SK-N-SH (cell line): ENCODE data around the gene IL2RA. TPM values are rescaled to one million over a fixed set of nuclear protein-coding genes. Genes with fewer than 3 reads are reported as not detected.

Experiments used
- CTCF ChIA-PET: fragments of 300-600, 350-600 bp; formaldehyde crosslinking; extraction: SDS; loops from one replicate; lab custom pipeline; 2021; lab: Yijun Ruan, JAX
- POLR2A ChIA-PET: fragments of 350-600 bp; sonication (Branson Sonifier 250); formaldehyde crosslinking; extraction: SDS; loops from one replicate; lab custom pipeline; 2020; ENCODE audit warnings: antibody characterized with exemption, inconsistent platforms; lab: Yijun Ruan, JAX
- DNase-seq: peaks from one replicate; pipeline ENCODE4 v3.0.0; 2012
- H2AFZ ChIP-seq: fragments of 200-600 bp; sonication (generic); 2 replicates; pipeline ENCODE4 v1.8.1; 2016; ENCODE audit warnings: antibody characterized with exemption, mild to moderate bottlenecking, low read depth
- H3F3A ChIP-seq: fragments of 200-600 bp; sonication (generic); replicated peaks from 2 replicates; pipeline ENCODE3; 2016; ENCODE audit warnings: antibody characterized with exemption, mild to moderate bottlenecking; ENCODE audit not compliant: insufficient read depth
- H3K27ac ChIP-seq, 2 experiments: fragments of 200-500 bp in 1 of 2; fragments of 200-600 bp in 1 of 2; sonication (Bioruptor generic) in 1 of 2; sonication (generic), shearing (Covaris generic) in 1 of 2; 2 replicates each; pipeline versions ENCODE4 v1.5.1 to v1.6.1; 2014 to 2016; ENCODE audit warnings: low read depth in 2 of 2, inconsistent platforms in 1 of 2, low read length in 1 of 2, mild to moderate bottlenecking in 1 of 2, mixed read lengths in 1 of 2
- H3K27me3 ChIP-seq: fragments of 200-600 bp; sonication (generic), shearing (Covaris generic); 2 replicates; pipeline ENCODE4 v1.6.1; 2016; ENCODE audit warnings: mixed run types; ENCODE audit not compliant: insufficient read depth
- H3K36me3 ChIP-seq, 2 experiments: fragments of 200-500 bp in 1 of 2; fragments of 200-600 bp in 1 of 2; sonication (Bioruptor generic) in 1 of 2; sonication (generic) in 1 of 2; replicated peaks in 1 of 2; 2 replicates each; pipeline versions ENCODE3 to v1.5.1; 2014 to 2016; ENCODE audit warnings: low read length in 1 of 2, mild to moderate bottlenecking in 1 of 2; ENCODE audit not compliant: insufficient read depth in 2 of 2, control insufficient read depth in 1 of 2
- H3K4me1 ChIP-seq, 2 experiments: fragments of 200-500 bp in 1 of 2; fragments of 200-600 bp in 1 of 2; sonication (Bioruptor generic) in 1 of 2; sonication (generic), shearing (Covaris generic) in 1 of 2; 2 replicates each; pipeline versions ENCODE4 v1.5.1 to v1.6.1; 2014 to 2016; ENCODE audit warnings: low read depth in 1 of 2, low read length in 1 of 2, mixed run types in 1 of 2; ENCODE audit not compliant: insufficient read depth in 2 of 2, control insufficient read depth in 1 of 2
- H3K4me2 ChIP-seq: fragments of 200-600 bp; sonication (generic), shearing (Covaris generic); 2 replicates; pipeline ENCODE4 v1.6.1; 2017; ENCODE audit warnings: mixed run types
- H3K4me3 ChIP-seq, 2 experiments: fragments of 200-500 bp in 1 of 2; fragments of 200-600 bp in 1 of 2; sonication (Bioruptor generic) in 1 of 2; sonication (generic), shearing (Covaris generic) in 1 of 2; 2 replicates each; pipeline versions ENCODE4 v1.5.1 to v1.8.1; 2014 to 2016; ENCODE audit warnings: low read depth in 2 of 2, inconsistent platforms in 1 of 2, low read length in 1 of 2, mild to moderate bottlenecking in 1 of 2, mixed read lengths in 1 of 2, moderate library complexity in 1 of 2
- H3K79me2 ChIP-seq: fragments of 200-600 bp; sonication (generic); 2 replicates; pipeline ENCODE4 v1.8.1; 2017; ENCODE audit warnings: mild to moderate bottlenecking; ENCODE audit not compliant: insufficient read depth
- H3K9ac ChIP-seq: fragments of 200-600 bp; sonication (generic); 2 replicates; pipeline ENCODE4 v1.6.1; 2017; ENCODE audit warnings: mixed run types
- H3K9me2 ChIP-seq: fragments of 200-600 bp; sonication (generic); 2 replicates; pipeline ENCODE4 v1.6.1; 2017; ENCODE audit warnings: mixed run types
- H3K9me3 ChIP-seq: fragments of 200-600 bp; sonication (generic); 2 replicates; pipeline ENCODE4 v1.6.1; 2017; ENCODE audit warnings: mixed run types, mild to moderate bottlenecking, moderate library complexity
- H4K20me1 ChIP-seq: fragments of 200-600 bp; sonication (generic); 2 replicates; pipeline ENCODE4 v1.6.1; 2017; ENCODE audit warnings: mild to moderate bottlenecking, mixed run types; ENCODE audit not compliant: insufficient read depth
- ELF1 ChIP-seq: IDR thresholded peaks from 2 replicates; pipeline ENCODE4 v1.4.0; 2012
- EZH2phosphoT487 ChIP-seq: fragments of 200-600 bp; sonication (generic); IDR thresholded peaks from 2 replicates; pipeline ENCODE4 v1.6.1; 2017; ENCODE audit warnings: low read depth, mixed run types, mild to moderate bottlenecking, antibody characterized with exemption, moderate library complexity, borderline replicate concordance
- FOSL2 ChIP-seq: IDR thresholded peaks from 2 replicates; pipeline ENCODE4 v1.4.0; 2012; ENCODE audit warnings: low read depth, mild to moderate bottlenecking, moderate library complexity, borderline replicate concordance
- FOXM1 ChIP-seq: IDR thresholded peaks from 2 replicates; pipeline ENCODE4 v1.4.0; 2012; ENCODE audit warnings: low read depth, mild to moderate bottlenecking
- GABPA ChIP-seq: IDR thresholded peaks from 2 replicates; pipeline ENCODE4 v1.4.0; 2012; ENCODE audit warnings: low read depth, mild to moderate bottlenecking
- MEF2A ChIP-seq: IDR thresholded peaks from 2 replicates; pipeline ENCODE4 v1.4.0; 2012; ENCODE audit warnings: low read depth, borderline replicate concordance
- NFIC ChIP-seq: IDR thresholded peaks from 2 replicates; pipeline ENCODE4 v1.4.0; 2012; ENCODE audit warnings: borderline replicate concordance
- NRF1 ChIP-seq: IDR thresholded peaks from 2 replicates; pipeline ENCODE4 v1.6.1; 2012; ENCODE audit warnings: low read depth, mild to moderate bottlenecking, low read length
- POLR2AphosphoS5 ChIP-seq: IDR thresholded peaks from 2 replicates; pipeline ENCODE4 v1.6.1; 2012; ENCODE audit warnings: low read depth, low read length
- RAD21 ChIP-seq: IDR thresholded peaks from 2 replicates; pipeline ENCODE4 v1.6.1; 2012; ENCODE audit warnings: mild to moderate bottlenecking, low read length
- RCOR1 ChIP-seq: fragments of 150-350 bp; IDR thresholded peaks from 2 replicates; pipeline ENCODE4 v1.6.1; 2017; ENCODE audit warnings: antibody characterized with exemption, low read length
- SIN3A ChIP-seq: IDR thresholded peaks from 2 replicates; pipeline ENCODE4 v1.6.1; 2012; ENCODE audit warnings: low read depth, mild to moderate bottlenecking, low read length, moderate library complexity, borderline replicate concordance
- SMC3 ChIP-seq: IDR thresholded peaks from 2 replicates; pipeline ENCODE4 v1.6.1; 2012; ENCODE audit warnings: low read depth, low read length, improper control_type of control experiment
- TAF1 ChIP-seq: IDR thresholded peaks from 2 replicates; pipeline ENCODE4 v1.6.1; 2012; ENCODE audit warnings: low read depth, mild to moderate bottlenecking, low read length, moderate library complexity, borderline replicate concordance
- TCF12 ChIP-seq: IDR thresholded peaks from 2 replicates; pipeline ENCODE4 v1.4.0; 2012
- TEAD4 ChIP-seq: IDR thresholded peaks from 2 replicates; pipeline ENCODE4 v1.4.0; 2012; ENCODE audit warnings: mild to moderate bottlenecking, borderline replicate concordance; ENCODE audit not compliant: insufficient read depth
- YY1 ChIP-seq: IDR thresholded peaks from 2 replicates; pipeline ENCODE4 v1.4.0; 2012; ENCODE audit warnings: low read depth, mild to moderate bottlenecking
- WGBS: methylation state at CpG from one replicate; pipeline ENCODE4 v1.1.6; 2017; ENCODE audit warnings: low lambda C conversion rate; 5-methylcytosine and 5-hydroxymethylcytosine counted together
- polyA plus RNA-seq, 3 experiments: library from polyadenylated mRNA; depleted of rRNA; stranded (reverse); fragments of >200 nt; gene quantifications; 2 replicates each; pipeline ENCODE4 v1.2.3, GENCODE V29; 2012
- TF ChIP-seq, protein P1 (sequence below): IDR thresholded peaks from 2 replicates; pipeline ENCODE4 v1.4.0; 2012; ENCODE audit warnings: low read depth, borderline replicate concordance
- TF ChIP-seq, protein P2 (sequence below): fragments of 150-350 bp; IDR thresholded peaks from 2 replicates; pipeline ENCODE4 v1.6.1; 2016; ENCODE audit warnings: mild to moderate bottlenecking, low read depth, low read length
- TF ChIP-seq, protein P3 (sequence below): IDR thresholded peaks from 2 replicates; pipeline ENCODE4 v1.6.1; 2012; ENCODE audit warnings: mild to moderate bottlenecking, low read depth, low read length, moderate library complexity

Gene IL2RA
- polyA plus RNA-seq, 1 of the 3 experiments (the other 2 are of a cell fraction) = not detected

DNA sequence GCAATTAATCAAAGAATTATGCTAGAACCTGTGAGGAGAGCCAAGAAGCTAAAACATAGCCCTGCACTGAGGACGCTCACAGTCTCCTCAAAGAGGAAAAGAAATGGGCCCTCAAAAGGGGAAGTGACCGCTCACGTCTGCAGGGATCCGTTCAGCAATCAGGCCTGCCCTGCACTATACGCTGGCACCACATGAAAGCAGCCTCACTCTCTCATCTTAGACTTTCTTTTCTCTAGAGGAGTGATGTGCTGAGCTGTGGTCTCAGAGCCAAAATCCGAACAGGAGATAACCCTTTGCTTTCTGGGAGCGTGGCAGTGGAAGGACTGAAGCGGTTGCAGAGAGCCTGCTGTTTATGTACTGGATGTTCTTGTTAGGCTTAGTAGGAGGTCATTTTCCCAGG is 6.3 kb upstream of the IL2RA start:
- H3K9me2 ChIP-seq = no peaks in the 10 kb centered on the region
- POLR2A ChIA-PET = no interaction called here
- H4K20me1 ChIP-seq = no peaks in the 10 kb centered on the region
- no peaks in the 10 kb centered on the region for H3K9me3 ChIP-seq
- CTCF ChIA-PET = interaction anchor here (1.8 to 1.9 kb wide), 2 partner anchors 18 to 21 kb away, joined by 4 to 8 read pairs; no protein-coding TSS in a partner anchor
- no peaks in the 10 kb centered on the region for H3K4me1 ChIP-seq
- H3K79me2 ChIP-seq = no peaks in the 10 kb centered on the region
- no peaks in the 10 kb centered on the region for H3F3A ChIP-seq
- no peak overlapping the region for H2AFZ ChIP-seq
- no peak for DNase-seq
- H3K9ac ChIP-seq = no peak overlapping the region
- H3K36me3 ChIP-seq = no peaks in the 10 kb centered on the region
- H3K27me3 ChIP-seq = peaks cover 44% of the 10 kb centered on the region; the same call in 1 of the 2 replicates
- TF ChIP-seq NFIC (no peak), NRF1 (no peak), FOXM1 (no peak), TAF1 (no peak)
- TF ChIP-seq, protein P1, sequence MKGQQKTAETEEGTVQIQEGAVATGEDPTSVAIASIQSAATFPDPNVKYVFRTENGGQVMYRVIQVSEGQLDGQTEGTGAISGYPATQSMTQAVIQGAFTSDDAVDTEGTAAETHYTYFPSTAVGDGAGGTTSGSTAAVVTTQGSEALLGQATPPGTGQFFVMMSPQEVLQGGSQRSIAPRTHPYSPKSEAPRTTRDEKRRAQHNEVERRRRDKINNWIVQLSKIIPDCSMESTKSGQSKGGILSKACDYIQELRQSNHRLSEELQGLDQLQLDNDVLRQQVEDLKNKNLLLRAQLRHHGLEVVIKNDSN = no peak
- WGBS = 59% methylated on average over 8 of the region's 8 CpGs
- H3K27ac ChIP-seq = no peak overlapping the region
- no peak overlapping the region for H3K4me3 ChIP-seq
- H3K4me2 ChIP-seq = no peak overlapping the region

DNA sequence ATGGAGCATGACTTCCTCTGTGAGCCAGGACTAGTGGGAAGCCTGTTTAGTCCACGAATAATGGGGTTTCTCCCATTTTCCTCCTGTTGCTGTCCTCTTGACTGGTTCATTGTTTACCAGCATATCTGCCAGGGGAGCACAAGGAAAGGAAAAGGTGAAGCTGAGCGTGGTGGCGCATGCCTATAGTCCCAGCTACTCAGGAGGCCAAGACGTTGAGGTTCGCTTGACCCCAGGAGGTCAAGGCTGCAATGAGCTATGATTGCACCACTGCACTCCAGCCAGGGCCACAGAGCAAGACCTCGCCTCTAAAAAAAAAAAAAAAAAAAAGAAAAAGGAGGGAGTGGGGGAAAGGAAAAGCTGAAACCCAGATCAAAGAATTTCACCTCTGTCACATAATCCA is 5.8 kb upstream of the IL2RA start:
- 48% methylated on average over 6 of the region's 6 CpGs for WGBS

More for the DNA sequence above, 5.8 kb upstream of the IL2RA start:
- no peaks in the 10 kb centered on the region for H3K36me3 ChIP-seq
- DNase-seq = no peak
- peaks cover 44% of the 10 kb centered on the region; the same call in 1 of the 2 replicates for H3K27me3 ChIP-seq
- ChIA-PET POLR2A (no interaction called here), CTCF (interaction anchor here (1.8 to 1.9 kb wide), 2 partner anchors 18 to 22 kb away, joined by 4 to 8 read pairs; no protein-coding TSS in a partner anchor)
- H3K4me1 ChIP-seq = no peaks in the 10 kb centered on the region
- H3K4me2 ChIP-seq = no peak overlapping the region
- no peaks in the 10 kb centered on the region for H3K9me3 ChIP-seq
- H4K20me1 ChIP-seq = no peaks in the 10 kb centered on the region
- no peak overlapping the region for H3K4me3 ChIP-seq
- H3K9me2 ChIP-seq = no peaks in the 10 kb centered on the region
- H2AFZ ChIP-seq = no peak overlapping the region
- TF ChIP-seq YY1 = no peak
- TF ChIP-seq RCOR1 = no peak
- no peak for TF ChIP-seq RAD21
- TF ChIP-seq, protein P2, sequence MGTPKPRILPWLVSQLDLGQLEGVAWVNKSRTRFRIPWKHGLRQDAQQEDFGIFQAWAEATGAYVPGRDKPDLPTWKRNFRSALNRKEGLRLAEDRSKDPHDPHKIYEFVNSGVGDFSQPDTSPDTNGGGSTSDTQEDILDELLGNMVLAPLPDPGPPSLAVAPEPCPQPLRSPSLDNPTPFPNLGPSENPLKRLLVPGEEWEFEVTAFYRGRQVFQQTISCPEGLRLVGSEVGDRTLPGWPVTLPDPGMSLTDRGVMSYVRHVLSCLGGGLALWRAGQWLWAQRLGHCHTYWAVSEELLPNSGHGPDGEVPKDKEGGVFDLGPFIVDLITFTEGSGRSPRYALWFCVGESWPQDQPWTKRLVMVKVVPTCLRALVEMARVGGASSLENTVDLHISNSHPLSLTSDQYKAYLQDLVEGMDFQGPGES = no peak
- no peak for TF ChIP-seq TCF12
- TF ChIP-seq SMC3 = no peak
- no peak for TF ChIP-seq FOSL2
- no peak for TF ChIP-seq TEAD4
- TF ChIP-seq FOXM1 = no peak
- TF ChIP-seq MEF2A = no peak
- TF ChIP-seq, protein P3, sequence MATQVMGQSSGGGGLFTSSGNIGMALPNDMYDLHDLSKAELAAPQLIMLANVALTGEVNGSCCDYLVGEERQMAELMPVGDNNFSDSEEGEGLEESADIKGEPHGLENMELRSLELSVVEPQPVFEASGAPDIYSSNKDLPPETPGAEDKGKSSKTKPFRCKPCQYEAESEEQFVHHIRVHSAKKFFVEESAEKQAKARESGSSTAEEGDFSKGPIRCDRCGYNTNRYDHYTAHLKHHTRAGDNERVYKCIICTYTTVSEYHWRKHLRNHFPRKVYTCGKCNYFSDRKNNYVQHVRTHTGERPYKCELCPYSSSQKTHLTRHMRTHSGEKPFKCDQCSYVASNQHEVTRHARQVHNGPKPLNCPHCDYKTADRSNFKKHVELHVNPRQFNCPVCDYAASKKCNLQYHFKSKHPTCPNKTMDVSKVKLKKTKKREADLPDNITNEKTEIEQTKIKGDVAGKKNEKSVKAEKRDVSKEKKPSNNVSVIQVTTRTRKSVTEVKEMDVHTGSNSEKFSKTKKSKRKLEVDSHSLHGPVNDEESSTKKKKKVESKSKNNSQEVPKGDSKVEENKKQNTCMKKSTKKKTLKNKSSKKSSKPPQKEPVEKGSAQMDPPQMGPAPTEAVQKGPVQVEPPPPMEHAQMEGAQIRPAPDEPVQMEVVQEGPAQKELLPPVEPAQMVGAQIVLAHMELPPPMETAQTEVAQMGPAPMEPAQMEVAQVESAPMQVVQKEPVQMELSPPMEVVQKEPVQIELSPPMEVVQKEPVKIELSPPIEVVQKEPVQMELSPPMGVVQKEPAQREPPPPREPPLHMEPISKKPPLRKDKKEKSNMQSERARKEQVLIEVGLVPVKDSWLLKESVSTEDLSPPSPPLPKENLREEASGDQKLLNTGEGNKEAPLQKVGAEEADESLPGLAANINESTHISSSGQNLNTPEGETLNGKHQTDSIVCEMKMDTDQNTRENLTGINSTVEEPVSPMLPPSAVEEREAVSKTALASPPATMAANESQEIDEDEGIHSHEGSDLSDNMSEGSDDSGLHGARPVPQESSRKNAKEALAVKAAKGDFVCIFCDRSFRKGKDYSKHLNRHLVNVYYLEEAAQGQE = no peak
- no peak for TF ChIP-seq ELF1
- TF ChIP-seq SIN3A = no peak
- no peak for TF ChIP-seq GABPA
- no peak for TF ChIP-seq EZH2phosphoT487
- TF ChIP-seq NRF1 = no peak
- no peak for TF ChIP-seq POLR2AphosphoS5
- no peak overlapping the region for H3K27ac ChIP-seq
- H3K9ac ChIP-seq = no peak overlapping the region
- no peaks in the 10 kb centered on the region for H3K79me2 ChIP-seq
- no peaks in the 10 kb centered on the region for H3F3A ChIP-seq
